ENCODE measurements around the gene OR9A4.
"Not testable (repeated sequence)": the region's sequence is repeated elsewhere in the genome, so short reads cannot be mapped to it uniquely, and the experiment has no call there.

The OR9A4 gene

GRCh38 chr7:141916099-141916498, at the start of gene OR9A4:
TSS of gene OR9A4 (plus strand) at chr7:141916399. CDS start at chr7:141918876, 2,477 bp downstream.
- FAIRE-seq, result no peak

- no peak for FAIRE-seq
These were observed 49.2 kb upstream of the OR9A4 start for GRCh38 chr7:141866974-141867373.

- no peak for FAIRE-seq
These were observed 43.3 kb upstream of the OR9A4 start for GRCh38 chr7:141872931-141873330.

GRCh38 chr7:141874787-141875186, 41.4 kb upstream of the OR9A4 start:
- no peak for FAIRE-seq

- no peak for FAIRE-seq
These were observed 40.7 kb upstream of the OR9A4 start for GRCh38 chr7:141875453-141875852.

- FAIRE-seq, result no peak
These were observed 39.8 kb upstream of the OR9A4 start for GRCh38 chr7:141876371-141876770.

GRCh38 chr7:141877365-141877764, 38.8 kb upstream of the OR9A4 start:
- FAIRE-seq, result no peak

- FAIRE-seq, result no peak
These were observed 35.2 kb upstream of the OR9A4 start for GRCh38 chr7:141880960-141881359.

- FAIRE-seq, result no peak
These were observed 31.5 kb upstream of the OR9A4 start for GRCh38 chr7:141884539-141885225.

- no peak for FAIRE-seq
These were observed 26.9 kb upstream of the OR9A4 start for GRCh38 chr7:141889321-141889720.

- FAIRE-seq, result no peak
These were observed 24.9 kb upstream of the OR9A4 start for GRCh38 chr7:141891336-141891735.

- not testable (repeated sequence) for FAIRE-seq
These were observed 16.8 kb upstream of the OR9A4 start for GRCh38 chr7:141899366-141899765.

GRCh38 chr7:141906285-141906684, 9.9 kb upstream of the OR9A4 start:
- FAIRE-seq, result no peak

GRCh38 chr7:141911391-141911790, 4.8 kb upstream of the OR9A4 start:
- FAIRE-seq, result no peak

- FAIRE-seq, result no peak
These were observed 634 bp upstream of the OR9A4 start for GRCh38 chr7:141915565-141915964.

GRCh38 chr7:141920281-141920680, 4.1 kb downstream of the OR9A4 start:
- FAIRE-seq, result no peak

- no peak for FAIRE-seq
These were observed 12.1 kb downstream of the OR9A4 start for GRCh38 chr7:141928146-141928844.

- FAIRE-seq, result no peak
These were observed 12.6 kb downstream of the OR9A4 start for GRCh38 chr7:141928845-141929195.

GRCh38 chr7:141930211-141930610, 14.0 kb downstream of the OR9A4 start:
- FAIRE-seq, result no peak

GRCh38 chr7:141941075-141941474, 24.9 kb downstream of the OR9A4 start:
- FAIRE-seq, result no peak

GRCh38 chr7:141943846-141944245, 27.6 kb downstream of the OR9A4 start:
- FAIRE-seq, result no peak

- FAIRE-seq, result no peak
These were observed 28.6 kb downstream of the OR9A4 start for GRCh38 chr7:141944811-141945210.

- FAIRE-seq, result no peak
These were observed 29.2 kb downstream of the OR9A4 start for GRCh38 chr7:141945356-141945755.

- FAIRE-seq, result no peak
These were observed 30.6 kb downstream of the OR9A4 start, which contains the start of gene CLEC5A for GRCh38 chr7:141946796-141947195. TSS of gene CLEC5A (minus strand) at chr7:141946974. CDS start at chr7:141946292, 682 bp downstream.

Measured in colon (tissue), 2 donors.